Urothelium cell line (cell line): ENCODE results near the gene HLA-DPB1.
"Not testable (repeated sequence)": the region's sequence is repeated elsewhere in the genome, so short reads cannot be mapped to it uniquely, and the experiment has no call there.

Source experiments
- DNase-seq: peaks from one replicate; pipeline ENCODE4 v3.0.0; 2011; ENCODE audit warnings: low spot score, mixed read lengths
- FAIRE-seq: peaks from 2 replicates; lab custom pipeline; 2011; peaks lifted over from hg19 to GRCh38; lab: Jason Lieb, UNC

HLA-DPB1 gene

GRCh38 chr6:33075568-33076405 is at the start of gene HLA-DPB1:
TSS of gene HLA-DPB1 (plus strand) at chr6:33075990. CDS start at chr6:33076042, 52 bp downstream.
- FAIRE-seq (no peak), DNase-seq (peak; percentile 62)

- FAIRE-seq = no peak
- no peak for DNase-seq
Observed at GRCh38 chr6:33028220-33028849, 47.5 kb upstream of the HLA-DPB1 start.

DNA sequence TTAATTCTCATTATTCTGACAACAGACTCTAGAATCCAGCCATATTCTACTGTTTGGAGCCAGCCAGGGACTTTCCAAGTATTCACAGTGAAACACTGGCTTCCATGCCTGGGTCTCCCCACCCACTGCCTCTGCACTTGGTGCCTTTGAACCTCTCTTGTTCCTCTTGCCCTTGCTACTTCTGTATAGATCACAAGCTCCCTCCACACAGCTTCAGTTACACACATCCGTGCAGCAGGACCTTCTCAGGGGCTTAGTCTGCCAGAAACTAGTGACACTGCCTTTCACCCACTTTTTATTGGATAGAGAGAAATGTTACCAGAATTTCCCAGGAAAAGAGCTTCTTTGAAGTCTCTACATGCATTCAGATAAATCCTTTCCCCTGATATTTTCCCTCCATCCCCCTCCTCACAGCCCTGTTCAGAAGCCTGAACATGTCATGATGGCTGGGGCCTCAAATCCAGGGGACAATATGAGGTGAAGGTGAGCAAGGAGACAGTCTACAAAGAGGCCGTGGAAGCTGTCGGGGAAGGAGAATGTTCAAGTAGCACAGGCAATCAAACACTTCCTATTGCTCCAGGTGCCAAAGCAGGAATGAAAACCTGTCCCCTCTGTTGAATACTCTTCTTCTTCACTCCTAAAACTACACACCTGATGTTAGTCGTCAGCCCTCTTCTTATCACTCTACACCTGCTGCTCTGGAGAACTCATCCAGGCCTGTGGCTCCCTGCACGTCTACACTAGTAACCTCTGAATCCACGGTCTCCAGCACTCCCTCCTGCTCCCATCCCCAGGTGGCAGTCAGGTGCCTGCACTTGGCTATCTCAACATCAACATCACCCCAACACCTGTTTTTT is 46.2 kb upstream of the HLA-DPB1 start:
- FAIRE-seq = no peak
- no peak for DNase-seq

DNA sequence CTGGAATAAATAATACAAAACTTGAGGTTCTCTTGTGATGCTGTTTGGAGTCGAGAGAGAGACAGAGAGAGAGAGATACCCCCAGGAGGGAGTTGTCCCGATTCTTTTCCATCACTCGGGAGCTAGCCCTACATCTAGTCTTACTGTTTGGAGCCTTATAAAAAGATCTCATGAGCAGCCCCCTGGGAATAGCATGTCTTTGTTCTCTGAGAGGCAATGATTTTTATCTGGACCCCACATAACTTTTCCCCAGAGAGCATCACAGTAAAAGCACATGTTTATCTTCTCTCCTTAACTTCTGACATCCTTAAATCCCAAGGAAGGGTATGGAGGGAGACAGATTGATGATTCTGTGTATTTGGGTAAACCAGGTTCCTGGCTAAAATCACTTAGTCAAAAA is 45.5 kb upstream of the HLA-DPB1 start:
- FAIRE-seq (no peak), DNase-seq (no peak)

DNA sequence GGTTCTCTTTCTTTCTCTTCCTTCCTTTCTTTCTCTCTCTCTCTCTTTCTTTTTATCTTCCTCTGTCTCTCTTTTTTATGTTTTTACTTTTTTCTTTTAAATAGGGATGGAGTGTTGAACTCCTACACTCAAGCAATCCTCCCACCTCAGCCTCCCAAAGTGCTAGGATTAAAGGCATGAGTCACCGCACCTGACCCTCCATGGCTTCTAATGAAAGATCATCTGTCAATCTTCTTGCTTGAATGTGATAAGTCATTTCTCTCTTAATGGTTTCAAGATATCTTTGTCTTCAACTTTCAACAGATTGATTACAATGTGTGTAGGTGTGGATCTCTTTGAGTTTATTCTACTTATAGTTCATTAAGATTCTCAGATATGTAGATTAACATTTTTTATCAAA is 41.2 kb upstream of the HLA-DPB1 start:
- DNase-seq (no peak), FAIRE-seq (no peak)

DNA sequence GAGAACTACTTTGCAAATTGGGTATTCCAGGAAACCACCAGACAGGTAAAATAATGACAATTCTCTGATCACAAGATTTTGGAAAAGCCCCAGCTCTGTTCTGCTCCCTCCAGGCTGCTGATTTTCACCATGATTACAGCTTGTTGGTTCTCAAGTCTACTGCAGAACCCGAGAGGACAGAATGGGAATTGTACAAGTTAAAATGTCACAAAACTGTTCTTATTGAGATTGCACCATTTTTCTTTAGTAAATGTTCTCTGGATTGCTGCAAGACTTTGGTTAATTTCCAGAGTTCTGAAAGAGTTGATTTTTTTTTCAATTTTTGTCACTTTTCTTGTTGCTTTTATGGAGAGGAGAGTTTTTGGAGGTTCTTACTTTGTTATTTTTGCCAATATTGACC is 39.3 kb upstream of the HLA-DPB1 start:
- DNase-seq (no peak), FAIRE-seq (no peak)

DNA sequence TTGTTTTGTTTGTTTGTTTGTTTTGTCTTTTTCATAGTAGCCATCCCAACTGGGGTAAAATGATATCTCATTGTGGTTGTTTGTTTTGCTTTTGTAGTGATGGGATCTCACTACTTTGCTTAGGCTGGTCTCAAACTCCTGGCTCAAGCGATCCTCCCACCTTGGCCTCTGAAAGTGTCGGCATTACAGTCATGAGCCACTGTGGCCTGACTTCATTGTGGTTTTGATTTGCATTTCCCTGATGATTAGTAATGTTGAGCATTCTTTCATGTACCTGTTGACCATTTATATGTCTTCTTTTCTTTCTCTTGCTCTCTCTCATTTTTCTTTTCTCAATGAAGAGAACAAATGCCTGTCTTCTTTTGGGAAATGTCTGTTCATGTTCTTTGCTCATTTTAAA is 35.6 kb upstream of the HLA-DPB1 start:
- FAIRE-seq = no peak

GRCh38 chr6:33049323-33050013 is 26.3 kb upstream of the HLA-DPB1 start:
- DNase-seq = no peak
- no peak for FAIRE-seq

More for the DNA sequence above, 35.6 kb upstream of the HLA-DPB1 start:
- no peak for DNase-seq

DNA sequence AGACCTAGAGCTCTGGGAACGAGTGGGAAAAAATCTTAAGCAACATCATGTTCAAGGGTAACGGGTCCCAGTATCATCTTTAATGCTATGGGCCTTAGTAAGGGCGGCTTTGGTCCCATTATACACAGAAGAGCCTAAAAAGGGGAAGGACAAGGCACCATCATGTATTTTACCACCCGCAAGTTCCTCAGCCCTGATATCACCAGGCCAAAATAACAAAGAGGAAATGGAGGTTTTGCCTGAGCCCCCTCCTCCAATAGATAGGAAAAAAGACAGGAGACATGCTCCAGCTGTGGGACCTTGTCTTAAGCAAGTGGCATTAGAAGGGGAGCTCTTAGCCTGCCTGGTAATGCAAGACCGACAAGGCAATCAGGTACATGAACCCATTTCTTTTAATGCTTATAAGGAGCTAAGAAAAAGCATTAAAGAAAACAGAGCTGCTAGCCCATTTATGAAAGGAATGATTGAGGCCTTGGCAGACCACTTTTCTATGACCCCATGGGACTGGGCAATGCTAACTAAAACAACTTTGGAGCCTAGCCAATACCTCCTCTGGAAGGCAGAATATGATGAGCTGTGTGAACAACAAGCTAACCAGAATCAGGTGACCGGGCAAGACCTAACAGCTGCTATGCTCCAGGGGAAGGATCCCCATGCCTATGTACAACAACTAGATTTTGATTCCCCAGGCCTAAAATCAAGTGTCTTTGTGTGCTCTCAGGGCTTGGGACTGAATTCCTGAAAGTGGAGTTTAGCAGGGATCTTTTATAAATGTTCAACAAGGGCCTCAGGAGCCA is 25.6 kb upstream of the HLA-DPB1 start:
- FAIRE-seq = no peak
- DNase-seq = no peak

GRCh38 chr6:33052627-33053026 is 23.2 kb upstream of the HLA-DPB1 start:
- no peak for FAIRE-seq
- DNase-seq = no peak

DNA sequence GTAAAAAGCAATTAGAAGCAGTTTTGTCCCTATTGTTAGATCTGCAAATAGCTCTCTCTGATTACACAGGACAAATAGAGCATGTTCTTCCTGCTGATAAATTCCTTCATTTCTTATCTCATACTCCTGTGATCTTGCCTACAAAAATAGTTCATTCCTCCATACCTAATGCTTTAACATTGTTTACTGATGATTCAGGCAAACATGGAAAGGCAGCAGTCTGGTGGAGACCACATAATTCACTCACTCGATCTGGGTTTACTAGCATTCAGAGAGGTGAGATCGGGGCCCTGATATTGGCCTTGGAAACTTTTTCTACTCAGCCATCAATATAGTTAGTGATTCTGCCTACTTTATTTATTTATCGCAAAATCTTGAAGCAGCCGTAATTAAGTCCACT is 22.6 kb upstream of the HLA-DPB1 start:
- no peak for FAIRE-seq
- no peak for DNase-seq

DNA sequence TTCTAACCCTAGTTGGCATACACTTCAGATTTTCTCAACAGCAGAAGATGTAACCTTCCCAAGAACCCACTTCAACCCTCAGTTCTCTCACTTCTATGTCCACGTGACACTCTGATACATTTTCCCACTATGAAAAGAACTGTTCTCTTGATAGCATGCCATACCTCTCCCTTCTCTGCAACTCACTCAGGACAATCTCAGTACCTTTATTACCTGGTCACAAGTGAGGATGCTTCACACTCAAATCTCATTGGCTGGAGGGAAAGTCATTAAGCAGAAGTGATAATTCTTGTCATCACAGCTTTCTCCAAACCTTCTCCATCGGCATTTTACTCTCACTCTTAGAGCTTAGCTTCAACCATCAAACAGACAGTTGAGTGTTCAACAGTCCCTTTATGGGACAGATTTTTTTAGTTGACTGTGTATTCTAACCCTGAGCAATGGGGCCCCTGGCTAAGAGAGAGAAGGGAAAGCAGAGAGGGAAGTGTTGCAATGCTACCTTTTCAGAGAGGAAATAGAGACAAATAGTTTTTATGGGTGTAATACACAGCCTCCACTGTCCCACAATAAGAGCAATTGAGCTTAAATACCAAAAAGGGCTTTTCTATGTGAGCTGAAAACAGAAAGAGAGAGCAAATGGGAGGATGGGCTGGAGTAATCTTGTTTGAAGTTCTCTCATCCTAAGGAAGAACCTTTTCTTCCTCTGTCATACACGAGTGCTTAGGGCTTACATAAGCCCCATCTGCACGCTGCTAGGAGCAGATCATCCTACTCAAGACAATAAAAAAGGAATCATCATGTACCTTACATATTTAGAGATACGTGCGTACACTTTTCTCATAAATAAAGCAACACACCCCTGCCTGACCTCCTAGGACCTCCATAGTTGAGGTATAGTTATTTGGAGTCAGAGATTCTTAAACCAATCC is 18.3 kb upstream of the HLA-DPB1 start:
- DNase-seq = no peak
- FAIRE-seq = no peak

GRCh38 chr6:33061987-33062386 is 13.8 kb upstream of the HLA-DPB1 start:
- FAIRE-seq (no peak), DNase-seq (no peak)

- not testable (repeated sequence) for FAIRE-seq, DNase-seq
Observed at GRCh38 chr6:33063435-33063834, 12.4 kb upstream of the HLA-DPB1 start.

GRCh38 chr6:33064723-33065122 is 11.1 kb upstream of the HLA-DPB1 start:
- DNase-seq (no peak), FAIRE-seq (no peak)

DNA sequence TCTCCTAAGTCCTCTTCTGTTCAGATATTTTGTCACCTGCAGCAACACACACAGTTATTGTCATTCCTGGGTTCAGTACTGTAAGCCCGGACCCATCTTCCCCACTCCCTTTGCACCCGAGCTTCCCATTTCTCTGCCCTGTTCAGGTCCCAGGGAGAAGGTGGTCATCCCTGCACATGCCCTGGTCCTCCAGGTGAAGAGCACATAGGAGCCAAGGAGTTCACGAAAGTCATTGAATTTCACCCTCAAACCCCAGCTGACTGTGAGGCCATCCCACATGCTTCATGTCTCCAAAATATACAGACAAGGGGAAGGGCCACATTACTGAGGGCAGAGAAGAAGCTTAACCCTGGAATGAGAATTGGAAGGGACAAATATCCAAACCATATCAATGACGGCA is 10.5 kb upstream of the HLA-DPB1 start:
- DNase-seq (no peak), FAIRE-seq (no peak)

- no peak for DNase-seq
- FAIRE-seq = no peak
Observed at GRCh38 chr6:33066917-33067521, 8.8 kb upstream of the HLA-DPB1 start.

- no peak for DNase-seq
- no peak for FAIRE-seq
Observed at GRCh38 chr6:33069021-33069738, 6.6 kb upstream of the HLA-DPB1 start.
